Muscle of leg (tissue), 11 donors: ENCODE measurements around the gene MAD2L1. TPM values are rescaled to one million over a fixed set of nuclear protein-coding genes. Genes with fewer than 3 reads are reported as not detected.

Experiments used
- DNase-seq: peaks from one replicate; pipeline ENCODE4 v3.0.0; 2013
- H3K27ac ChIP-seq: one replicate; pipeline ENCODE4 v1.5.1; 2013; ENCODE audit warnings: mild to moderate bottlenecking, low read length, control low read depth
- H3K27me3 ChIP-seq: one replicate; pipeline ENCODE4 v1.6.1; 2013; ENCODE audit warnings: low read length; ENCODE audit not compliant: control insufficient read depth, insufficient read depth
- H3K36me3 ChIP-seq: one replicate; pipeline ENCODE4 v1.6.1; 2013; ENCODE audit warnings: low read length; ENCODE audit not compliant: control insufficient read depth, insufficient read depth
- H3K4me1 ChIP-seq: one replicate; pipeline ENCODE4 v1.6.1; 2013; ENCODE audit warnings: low read length; ENCODE audit not compliant: control insufficient read depth, insufficient read depth
- H3K4me3 ChIP-seq: one replicate; pipeline ENCODE4 v1.5.1; 2013; ENCODE audit warnings: low read length, control low read depth
- H3K9me3 ChIP-seq: replicated peaks from 2 replicates; pipeline ENCODE4 v1.6.1; 2013; ENCODE audit warnings: low read depth, low read length; ENCODE audit not compliant: control insufficient read depth
- WGBS: methylation state at CpG from one replicate; pipeline ENCODE4 v1.1.5; 2013; ENCODE audit warnings: missing lambda C conversion rate; ENCODE audit not compliant: insufficient coverage; 5-methylcytosine and 5-hydroxymethylcytosine counted together
- polyA plus RNA-seq, 8 donors: library from polyadenylated mRNA; unstranded; fragments of 120-200 nt; gene quantifications; one replicate each; pipeline versions ENCODE4 v1.2.1 to v1.2.3, GENCODE V29; 2013; ENCODE audit warnings: inconsistent platforms in 1 of 8, low replicate concordance in 1 of 8; ENCODE audit not compliant: insufficient read length in 8 of 8, insufficient read depth in 1 of 8
- total RNA-seq: library from RNA; stranded (reverse); fragments of 120-200 nt; gene quantifications from one replicate; pipeline ENCODE4 v1.2.4, GENCODE V29; 2013

MAD2L1 gene
- total and polyA plus RNA-seq, 9 donors, result 11.9 to 30.3 (median 20.6) TPM

- DNase-seq, result no peak
- Histone ChIP-seq H3K9me3 (no peaks in the 10 kb centered on the region), H3K4me1 (no peaks in the 10 kb centered on the region), H3K27me3 (no peaks in the 10 kb centered on the region), H3K36me3 (no peaks in the 10 kb centered on the region), H3K27ac (no peak overlapping the region), H3K4me3 (no peak overlapping the region)
These were observed 17.7 kb upstream of the MAD2L1 start for GRCh38 chr4:120084327-120084726.

GRCh38 chr4:120083152-120083551, 16.5 kb upstream of the MAD2L1 start:
- Histone ChIP-seq H3K36me3 (no peaks in the 10 kb centered on the region), H3K9me3 (no peaks in the 10 kb centered on the region), H3K27ac (no peak overlapping the region), H3K4me1 (no peaks in the 10 kb centered on the region), H3K27me3 (no peaks in the 10 kb centered on the region), H3K4me3 (no peak overlapping the region)
- DNase-seq, result no peak
- whole genome bisulfite sequencing, result no CpG with 5 or more reads among the region's 2 CpGs

GRCh38 chr4:120082251-120082650, 15.6 kb upstream of the MAD2L1 start:
- no peaks in the 10 kb centered on the region for H3K36me3 ChIP-seq
- no peak overlapping the region for H3K27ac ChIP-seq
- no peak overlapping the region for H3K4me3 ChIP-seq
- H3K27me3 ChIP-seq, result no peaks in the 10 kb centered on the region
- no peaks in the 10 kb centered on the region for H3K4me1 ChIP-seq
- H3K9me3 ChIP-seq, result no peaks in the 10 kb centered on the region
- DNase-seq, result no peak
- WGBS, result no CpG with 5 or more reads among the region's 1 CpG

GRCh38 chr4:120081726-120082125, 15.1 kb upstream of the MAD2L1 start:
- H3K4me1 ChIP-seq, result no peaks in the 10 kb centered on the region
- H3K4me3 ChIP-seq, result no peak overlapping the region
- DNase-seq, result no peak
- H3K36me3 ChIP-seq, result no peaks in the 10 kb centered on the region
- H3K27me3 ChIP-seq, result no peaks in the 10 kb centered on the region
- no peaks in the 10 kb centered on the region for H3K9me3 ChIP-seq
- no peak overlapping the region for H3K27ac ChIP-seq

GRCh38 chr4:120080533-120080932, 13.9 kb upstream of the MAD2L1 start:
- H3K9me3 ChIP-seq, result no peaks in the 10 kb centered on the region
- WGBS, result no CpG with 5 or more reads among the region's 2 CpGs
- H3K27ac ChIP-seq, result no peak overlapping the region
- H3K4me1 ChIP-seq, result no peaks in the 10 kb centered on the region
- H3K4me3 ChIP-seq, result no peak overlapping the region
- DNase-seq, result no peak
- H3K36me3 ChIP-seq, result no peaks in the 10 kb centered on the region
- H3K27me3 ChIP-seq, result no peaks in the 10 kb centered on the region

- Histone ChIP-seq H3K4me3 (no peak overlapping the region), H3K9me3 (no peaks in the 10 kb centered on the region)
- WGBS, result no CpG with 5 or more reads among the region's 5 CpGs
These were observed 13.3 kb upstream of the MAD2L1 start for GRCh38 chr4:120079839-120080520.

GRCh38 chr4:120078216-120078615, 11.6 kb upstream of the MAD2L1 start:
- Histone ChIP-seq H3K27ac (no peak overlapping the region), H3K36me3 (no peaks in the 10 kb centered on the region), H3K4me1 (no peaks in the 10 kb centered on the region), H3K9me3 (no peaks in the 10 kb centered on the region), H3K4me3 (no peak overlapping the region), H3K27me3 (no peaks in the 10 kb centered on the region)
- DNase-seq, result no peak
- WGBS, result 67% methylated on average over 1 of the region's 1 CpG

More at GRCh38 chr4:120079839-120080520, 13.3 kb upstream of the MAD2L1 start:
- DNase-seq, result no peak
- Histone ChIP-seq H3K27me3 (no peaks in the 10 kb centered on the region), H3K36me3 (no peaks in the 10 kb centered on the region), H3K4me1 (no peaks in the 10 kb centered on the region), H3K27ac (no peak overlapping the region)

GRCh38 chr4:120071192-120071795, 4.6 kb upstream of the MAD2L1 start:
- Histone ChIP-seq H3K27ac (no peak overlapping the region), H3K9me3 (no peaks in the 10 kb centered on the region), H3K4me1 (peaks cover 6% of the 10 kb centered on the region), H3K36me3 (no peaks in the 10 kb centered on the region), H3K4me3 (no peak overlapping the region), H3K27me3 (no peaks in the 10 kb centered on the region)
- peak; percentile 70 for DNase-seq
- 71% methylated on average over 5 of the region's 11 CpGs for WGBS

- Histone ChIP-seq H3K36me3 (no peaks in the 10 kb centered on the region), H3K27ac (no peak overlapping the region), H3K4me3 (no peak overlapping the region), H3K4me1 (peaks cover 10% of the 10 kb centered on the region), H3K27me3 (no peaks in the 10 kb centered on the region), H3K9me3 (no peaks in the 10 kb centered on the region)
- no CpG with 5 or more reads among the region's 2 CpGs for WGBS
- no peak for DNase-seq
These were observed 3.5 kb upstream of the MAD2L1 start for GRCh38 chr4:120070196-120070595.

GRCh38 chr4:120065974-120066516, 603 bp downstream of the MAD2L1 start:
- no peaks in the 10 kb centered on the region for H3K9me3 ChIP-seq
- H3K27me3 ChIP-seq, result no peaks in the 10 kb centered on the region
- H3K4me1 ChIP-seq, result peaks cover 10% of the 10 kb centered on the region
- peak overlapping the region; percentile 99 for H3K27ac ChIP-seq
- peaks cover 4% of the 10 kb centered on the region for H3K36me3 ChIP-seq
- 0% methylated on average over 8 of the region's 15 CpGs for WGBS
- DNase-seq, result no peak
- H3K4me3 ChIP-seq, result peak overlapping the region; percentile 62
